ENCODE results near the gene MAPK8IP1. TPM values are rescaled to one million over a fixed set of nuclear protein-coding genes. Genes with fewer than 3 reads are reported as not detected.
A peak's percentile ranks its signal among the peaks of the same experiment; 100 is the strongest.

MAPK8IP1 gene
- total RNA-seq, 1 donor from 2014 or later, result 11.5 TPM

DNA sequence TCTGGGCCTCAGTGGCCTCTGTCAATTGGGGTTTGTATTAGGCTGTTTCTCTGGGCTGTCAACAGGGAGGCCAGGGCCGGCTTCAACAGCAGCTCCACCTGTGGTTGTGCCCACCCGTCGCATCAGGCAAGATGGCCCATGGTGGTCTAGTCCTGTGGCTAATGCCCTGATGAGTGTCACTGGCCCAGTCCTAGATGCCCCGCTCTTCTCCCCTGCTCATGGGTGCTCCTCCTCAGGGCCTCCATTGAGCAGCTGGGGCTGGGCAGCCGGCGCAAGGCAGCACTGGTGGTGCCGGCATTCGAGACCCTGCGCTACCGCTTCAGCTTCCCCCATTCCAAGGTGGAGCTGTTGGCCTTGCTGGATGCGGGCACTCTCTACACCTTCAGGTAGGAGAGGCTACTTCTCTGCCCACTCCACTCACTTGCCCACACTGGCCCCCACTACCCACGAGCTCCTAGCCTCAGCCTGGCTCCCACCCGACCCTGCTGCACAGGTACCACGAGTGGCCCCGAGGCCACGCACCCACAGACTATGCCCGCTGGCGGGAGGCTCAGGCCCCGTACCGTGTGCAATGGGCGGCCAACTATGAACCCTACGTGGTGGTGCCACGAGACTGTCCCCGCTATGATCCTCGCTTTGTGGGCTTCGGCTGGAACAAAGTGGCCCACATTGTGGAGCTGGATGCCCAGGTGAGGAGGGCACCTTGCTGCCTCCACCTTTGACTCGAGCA lies 42.4 kb downstream of the MAPK8IP1 start:
- H3K9me3 Mint-ChIP-seq, result no peaks in the 10 kb centered on the region
- peaks cover 10% of the 10 kb centered on the region for H3K4me1 Mint-ChIP-seq
- H3K36me3 Mint-ChIP-seq, result peaks cover 11% of the 10 kb centered on the region
- peaks cover 30% of the 10 kb centered on the region for H3K27me3 Mint-ChIP-seq (ENCODE audit: low read depth)
- H3K27ac Mint-ChIP-seq, result no peak overlapping the region
- DNase-seq (ENCODE audit: low spot score in 2 of 2, unreplicated experiment in 2 of 2), result no peak
- no peak overlapping the region for H3K4me3 Mint-ChIP-seq
- TF ChIP-seq, protein P1, sequence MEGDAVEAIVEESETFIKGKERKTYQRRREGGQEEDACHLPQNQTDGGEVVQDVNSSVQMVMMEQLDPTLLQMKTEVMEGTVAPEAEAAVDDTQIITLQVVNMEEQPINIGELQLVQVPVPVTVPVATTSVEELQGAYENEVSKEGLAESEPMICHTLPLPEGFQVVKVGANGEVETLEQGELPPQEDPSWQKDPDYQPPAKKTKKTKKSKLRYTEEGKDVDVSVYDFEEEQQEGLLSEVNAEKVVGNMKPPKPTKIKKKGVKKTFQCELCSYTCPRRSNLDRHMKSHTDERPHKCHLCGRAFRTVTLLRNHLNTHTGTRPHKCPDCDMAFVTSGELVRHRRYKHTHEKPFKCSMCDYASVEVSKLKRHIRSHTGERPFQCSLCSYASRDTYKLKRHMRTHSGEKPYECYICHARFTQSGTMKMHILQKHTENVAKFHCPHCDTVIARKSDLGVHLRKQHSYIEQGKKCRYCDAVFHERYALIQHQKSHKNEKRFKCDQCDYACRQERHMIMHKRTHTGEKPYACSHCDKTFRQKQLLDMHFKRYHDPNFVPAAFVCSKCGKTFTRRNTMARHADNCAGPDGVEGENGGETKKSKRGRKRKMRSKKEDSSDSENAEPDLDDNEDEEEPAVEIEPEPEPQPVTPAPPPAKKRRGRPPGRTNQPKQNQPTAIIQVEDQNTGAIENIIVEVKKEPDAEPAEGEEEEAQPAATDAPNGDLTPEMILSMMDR (IDR thresholded peaks at IDR 0.05; ENCODE audit: unreplicated experiment), result no peak

DNA sequence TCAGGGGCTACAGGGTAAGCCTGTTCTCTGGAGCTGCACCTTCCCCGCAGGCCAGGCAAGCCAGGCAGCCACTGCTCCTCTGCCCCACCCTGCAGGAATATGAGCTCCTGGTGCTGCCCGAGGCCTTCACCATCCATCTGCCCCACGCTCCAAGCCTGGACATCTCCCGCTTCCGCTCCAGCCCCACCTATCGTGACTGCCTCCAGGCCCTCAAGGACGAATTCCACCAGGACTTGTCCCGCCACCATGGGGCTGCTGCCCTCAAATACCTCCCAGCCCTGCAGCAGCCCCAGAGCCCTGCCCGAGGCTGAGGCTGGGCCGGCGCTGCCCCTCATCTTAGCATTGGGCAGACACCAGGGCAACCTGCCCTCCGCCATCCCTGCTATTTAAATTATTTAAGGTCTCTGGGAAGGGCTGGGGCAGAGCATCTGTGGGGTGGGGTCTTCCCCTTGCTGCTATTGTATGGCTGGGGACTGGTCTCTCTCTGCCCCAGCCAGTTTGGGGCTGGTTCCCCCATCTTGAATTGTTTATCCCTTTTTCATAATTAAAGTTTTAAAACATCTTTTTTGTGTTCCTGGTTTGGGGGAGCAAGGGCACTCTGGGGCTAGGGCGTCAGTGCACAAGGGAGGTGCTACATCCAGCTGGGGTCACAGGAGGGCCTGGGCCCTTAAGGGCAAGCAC lies 43.2 kb downstream of the MAPK8IP1 start:
- H3K4me3 Mint-ChIP-seq, result no peak overlapping the region
- DNase-seq (ENCODE audit: low spot score in 2 of 2, unreplicated experiment in 2 of 2), result no peak
- TF ChIP-seq, protein P1 (IDR thresholded peaks at IDR 0.05; ENCODE audit: unreplicated experiment), result no peak

DNA sequence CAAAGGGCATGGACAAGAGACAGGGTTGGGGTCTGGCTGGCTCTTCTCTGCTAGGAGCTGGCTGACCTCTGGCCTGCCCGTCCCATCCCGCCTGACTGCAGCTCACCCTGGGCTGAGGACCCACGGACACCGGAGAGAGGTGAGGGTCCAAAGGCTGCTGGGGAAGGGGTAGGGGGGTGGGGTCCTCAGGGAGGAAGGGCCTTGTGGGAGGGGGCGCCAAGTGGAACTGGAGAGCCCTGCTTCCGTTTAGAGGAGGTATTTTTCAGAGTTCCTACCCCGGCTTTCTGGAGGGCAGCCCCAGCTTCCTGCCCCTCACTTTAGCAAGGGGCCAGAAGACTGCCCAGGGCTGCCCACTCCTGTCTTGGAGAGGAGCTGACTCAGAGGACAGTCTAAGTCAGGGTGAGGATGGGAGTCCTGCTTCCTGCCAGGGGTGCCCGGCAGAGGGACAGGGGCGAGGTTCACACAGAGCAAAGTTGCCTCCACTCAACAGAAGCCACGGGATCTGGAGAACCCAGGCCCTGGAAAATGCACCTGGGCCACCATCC lies 44.1 kb downstream of the MAPK8IP1 start:
- peaks cover 17% of the 10 kb centered on the region for H3K27me3 Mint-ChIP-seq (ENCODE audit: low read depth)
- no peak overlapping the region for H3K27ac Mint-ChIP-seq
- H3K4me1 Mint-ChIP-seq, result peaks cover 4% of the 10 kb centered on the region
- TF ChIP-seq, protein P1 (IDR thresholded peaks at IDR 0.05; ENCODE audit: unreplicated experiment), result no peak
- no peak overlapping the region for H3K4me3 Mint-ChIP-seq
- H3K36me3 Mint-ChIP-seq, result peaks cover 16% of the 10 kb centered on the region
- H3K9me3 Mint-ChIP-seq, result no peaks in the 10 kb centered on the region
- no peak for DNase-seq (ENCODE audit: low spot score in 2 of 2, unreplicated experiment in 2 of 2)

More for the DNA sequence above, 43.2 kb downstream of the MAPK8IP1 start:
- Mint-ChIP-seq H3K27ac (peak overlapping the region; percentile 7), H3K27me3 (ENCODE audit: low read depth) (peaks cover 24% of the 10 kb centered on the region), H3K4me1 (peaks cover 7% of the 10 kb centered on the region), H3K36me3 (peaks cover 15% of the 10 kb centered on the region), H3K9me3 (no peaks in the 10 kb centered on the region)

DNA sequence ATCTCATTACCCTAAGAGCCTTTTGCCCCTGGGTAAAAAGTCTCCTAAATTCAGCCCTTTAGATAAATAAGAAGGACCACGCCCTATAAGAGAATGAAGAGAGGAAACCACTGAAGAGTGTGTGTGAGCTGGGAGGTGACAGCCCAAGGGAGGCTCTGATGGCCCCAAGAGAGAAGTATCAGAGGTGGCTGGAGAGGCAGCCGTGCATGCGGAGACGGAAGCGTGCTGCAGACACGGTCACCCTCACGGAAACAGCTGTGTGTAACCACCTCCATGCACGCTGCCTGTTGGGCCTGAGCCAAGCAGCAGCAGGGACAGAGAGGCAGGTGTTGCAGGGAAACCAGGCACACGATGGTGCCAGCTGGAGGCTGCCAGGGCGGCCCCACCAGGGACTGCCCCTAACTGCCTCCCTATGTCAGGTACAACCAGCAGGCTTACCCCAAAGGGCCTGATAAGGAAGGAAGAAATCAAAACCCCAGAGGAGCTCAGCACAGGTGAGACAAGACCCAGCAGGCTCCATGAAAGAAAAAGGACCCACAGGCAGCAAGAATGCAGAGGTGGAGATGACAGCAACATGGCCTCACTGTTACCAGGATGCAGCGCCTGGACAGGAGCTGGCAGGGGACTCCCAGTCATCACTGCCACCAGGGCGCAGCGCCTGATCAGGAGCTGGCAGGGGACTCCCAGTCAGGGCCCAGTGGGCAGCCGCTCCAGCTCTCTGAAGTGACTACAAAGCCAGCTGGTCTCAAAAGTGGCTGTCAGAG lies 44.8 kb downstream of the MAPK8IP1 start:
- Mint-ChIP-seq H3K27me3 (ENCODE audit: low read depth) (peaks cover 11% of the 10 kb centered on the region), H3K4me3 (no peak overlapping the region), H3K36me3 (peaks cover 16% of the 10 kb centered on the region), H3K9me3 (no peaks in the 10 kb centered on the region), H3K27ac (no peak overlapping the region), H3K4me1 (peaks cover 4% of the 10 kb centered on the region)
- DNase-seq (ENCODE audit: low spot score in 2 of 2, unreplicated experiment in 2 of 2), result no peak
- TF ChIP-seq, protein P1 (IDR thresholded peaks at IDR 0.05; ENCODE audit: unreplicated experiment), result no peak

DNA sequence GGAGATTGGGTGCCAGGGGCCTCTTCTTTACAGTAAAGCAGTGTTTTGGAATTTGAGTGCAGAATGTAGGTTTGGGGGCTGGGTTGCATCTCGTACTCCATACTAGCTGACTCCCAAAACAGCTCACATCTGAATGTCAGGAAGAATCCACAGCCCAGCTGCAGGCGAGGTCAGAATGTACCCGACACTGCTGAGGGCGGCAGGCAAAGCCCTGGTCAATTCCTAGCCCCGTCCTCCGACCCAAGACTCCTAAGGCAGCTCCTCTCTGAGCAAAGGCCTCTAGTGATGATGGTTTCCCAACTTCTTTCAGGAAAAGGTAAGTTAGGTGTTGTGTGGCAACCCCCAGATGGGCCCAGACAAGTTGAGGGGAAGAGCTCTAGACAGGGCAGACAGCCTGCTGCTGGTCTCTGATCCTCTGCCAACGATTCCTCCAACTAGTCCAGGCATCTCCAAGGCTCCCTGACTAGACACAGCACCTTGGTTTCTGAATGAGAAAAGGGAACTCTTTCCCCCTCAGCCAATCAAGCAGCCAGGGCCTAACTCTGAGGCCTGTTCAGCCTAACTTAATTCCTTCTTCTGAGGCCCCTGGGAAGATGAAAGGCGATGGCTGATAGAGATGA lies 45.6 kb downstream of the MAPK8IP1 start:
- H3K36me3 Mint-ChIP-seq, result peaks cover 16% of the 10 kb centered on the region
- peaks cover 4% of the 10 kb centered on the region for H3K27me3 Mint-ChIP-seq (ENCODE audit: low read depth)
- H3K4me3 Mint-ChIP-seq, result no peak overlapping the region
- TF ChIP-seq, protein P1 (IDR thresholded peaks at IDR 0.05; ENCODE audit: unreplicated experiment), result no peak
- peak overlapping the region; percentile 25 for H3K27ac Mint-ChIP-seq
- H3K9me3 Mint-ChIP-seq, result no peaks in the 10 kb centered on the region
- DNase-seq (ENCODE audit: low spot score in 2 of 2, unreplicated experiment in 2 of 2), result no peak
- H3K4me1 Mint-ChIP-seq, result peaks cover 4% of the 10 kb centered on the region
